DND-41 (cell line): ENCODE measurements around the gene OPCML.

Experiments
- ATAC-seq: fragments of 200-7000 bp; cut with Tn5 transposase; 3 replicates; pipeline ENCODE4 v1.9.1; 2021; ENCODE audit warnings: low read depth; ENCODE audit not compliant: insufficient read depth
- DNase-seq: peaks from one replicate; pipeline ENCODE4 v3.0.0-alpha.2; 2020
- H2AFZ ChIP-seq: 2 replicates; pipeline ENCODE4 v1.6.0; 2012; ENCODE audit warnings: low read depth, low read length
- H3K27ac ChIP-seq: 2 replicates; pipeline ENCODE4 v1.5.1; 2012; ENCODE audit warnings: low read length, inconsistent platforms
- H3K27me3 ChIP-seq: fragments of 200-600 bp; sonication (generic); 2 replicates; pipeline ENCODE4 v1.6.0; 2012; ENCODE audit warnings: low read length, mild to moderate bottlenecking, inconsistent platforms; ENCODE audit not compliant: insufficient read depth, poor library complexity
- H3K36me3 ChIP-seq: 2 replicates; pipeline ENCODE4 v1.5.1; 2012; ENCODE audit warnings: low read length, inconsistent platforms; ENCODE audit not compliant: insufficient read depth
- H3K4me1 ChIP-seq: 2 replicates; pipeline ENCODE4 v1.5.1; 2012; ENCODE audit warnings: mild to moderate bottlenecking, low read length; ENCODE audit not compliant: insufficient read depth
- H3K4me2 ChIP-seq: 2 replicates; pipeline ENCODE4 v1.6.0; 2012; ENCODE audit warnings: mild to moderate bottlenecking, moderate library complexity, low read length, inconsistent platforms; ENCODE audit not compliant: insufficient read depth
- H3K4me3 ChIP-seq, 2 experiments: fragments of 200-600 bp in 1 of 2; shearing (Covaris generic) in 1 of 2; 2 replicates each; pipeline ENCODE4 v1.5.1; 2012 to 2016; ENCODE audit warnings: inconsistent platforms in 2 of 2, low read length in 2 of 2, mild to moderate bottlenecking in 2 of 2, low read depth in 1 of 2, moderate library complexity in 1 of 2
- H3K79me2 ChIP-seq: 2 replicates; pipeline ENCODE4 v1.6.0; 2012; ENCODE audit warnings: low read length, inconsistent platforms; ENCODE audit not compliant: insufficient read depth
- H3K9ac ChIP-seq: 2 replicates; pipeline ENCODE4 v1.6.0; 2012; ENCODE audit warnings: low read depth, mild to moderate bottlenecking, inconsistent platforms, low read length, moderate library complexity
- H3K9me3 ChIP-seq: 2 replicates; pipeline ENCODE4 v1.5.1; 2012; ENCODE audit warnings: low read length, moderate library complexity, mild to moderate bottlenecking, inconsistent platforms; ENCODE audit not compliant: insufficient read depth, severe bottlenecking
- H4K20me1 ChIP-seq: 2 replicates; pipeline ENCODE4 v1.6.0; 2012; ENCODE audit warnings: low read length; ENCODE audit not compliant: insufficient read depth
- EZH2 ChIP-seq: IDR thresholded peaks from 3 replicates; pipeline ENCODE4 v1.6.1; 2012; ENCODE audit warnings: borderline replicate concordance, low read depth, mild to moderate bottlenecking, moderate library complexity, low read length, inconsistent platforms; ENCODE audit not compliant: severe bottlenecking
- TF ChIP-seq, protein P1 (sequence below): IDR thresholded peaks from 2 replicates; pipeline ENCODE4 v1.5.1; 2012; ENCODE audit warnings: borderline replicate concordance, low read length, moderate library complexity, mild to moderate bottlenecking; ENCODE audit not compliant: poor library complexity, severe bottlenecking; ENCODE audit errors: extremely low read depth

OPCML gene

DNA sequence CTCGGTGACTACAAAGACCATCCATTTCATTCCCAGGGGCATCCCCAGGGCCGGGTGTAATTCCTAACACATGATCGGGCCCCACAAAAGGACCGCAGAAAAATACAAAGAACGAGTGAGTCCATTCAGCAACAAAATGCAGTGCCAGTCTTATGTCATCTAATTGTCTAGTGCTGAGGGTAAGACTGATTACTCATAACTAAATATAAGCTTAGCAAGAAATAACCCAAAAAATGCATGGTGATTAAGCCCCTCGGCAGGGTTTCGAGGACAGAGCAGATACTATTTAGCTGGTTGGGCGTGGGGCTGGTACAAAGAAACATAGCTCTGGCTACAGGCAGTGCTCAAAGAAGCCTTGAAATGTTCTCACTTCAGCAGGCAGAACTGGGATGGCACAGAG lies 1078.9 kb downstream of the OPCML start:
- H3K4me1 ChIP-seq = no peaks in the 10 kb centered on the region
- H3K36me3 ChIP-seq = no peaks in the 10 kb centered on the region
- no peak overlapping the region for H3K27ac ChIP-seq
- DNase-seq (no peak), ATAC-seq (no peak)
- no peaks in the 10 kb centered on the region for H3K79me2 ChIP-seq
- H4K20me1 ChIP-seq = no peaks in the 10 kb centered on the region
- no peaks in the 10 kb centered on the region for H3K9me3 ChIP-seq
- H3K9ac ChIP-seq = no peak overlapping the region
- H3K4me3 ChIP-seq = no peak overlapping the region
- H3K27me3 ChIP-seq = no peaks in the 10 kb centered on the region
- TF ChIP-seq, protein P1, sequence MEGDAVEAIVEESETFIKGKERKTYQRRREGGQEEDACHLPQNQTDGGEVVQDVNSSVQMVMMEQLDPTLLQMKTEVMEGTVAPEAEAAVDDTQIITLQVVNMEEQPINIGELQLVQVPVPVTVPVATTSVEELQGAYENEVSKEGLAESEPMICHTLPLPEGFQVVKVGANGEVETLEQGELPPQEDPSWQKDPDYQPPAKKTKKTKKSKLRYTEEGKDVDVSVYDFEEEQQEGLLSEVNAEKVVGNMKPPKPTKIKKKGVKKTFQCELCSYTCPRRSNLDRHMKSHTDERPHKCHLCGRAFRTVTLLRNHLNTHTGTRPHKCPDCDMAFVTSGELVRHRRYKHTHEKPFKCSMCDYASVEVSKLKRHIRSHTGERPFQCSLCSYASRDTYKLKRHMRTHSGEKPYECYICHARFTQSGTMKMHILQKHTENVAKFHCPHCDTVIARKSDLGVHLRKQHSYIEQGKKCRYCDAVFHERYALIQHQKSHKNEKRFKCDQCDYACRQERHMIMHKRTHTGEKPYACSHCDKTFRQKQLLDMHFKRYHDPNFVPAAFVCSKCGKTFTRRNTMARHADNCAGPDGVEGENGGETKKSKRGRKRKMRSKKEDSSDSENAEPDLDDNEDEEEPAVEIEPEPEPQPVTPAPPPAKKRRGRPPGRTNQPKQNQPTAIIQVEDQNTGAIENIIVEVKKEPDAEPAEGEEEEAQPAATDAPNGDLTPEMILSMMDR = no peak
- no peak for TF ChIP-seq EZH2
- H3K4me2 ChIP-seq = no peak overlapping the region
- H2AFZ ChIP-seq = no peak overlapping the region

DNA sequence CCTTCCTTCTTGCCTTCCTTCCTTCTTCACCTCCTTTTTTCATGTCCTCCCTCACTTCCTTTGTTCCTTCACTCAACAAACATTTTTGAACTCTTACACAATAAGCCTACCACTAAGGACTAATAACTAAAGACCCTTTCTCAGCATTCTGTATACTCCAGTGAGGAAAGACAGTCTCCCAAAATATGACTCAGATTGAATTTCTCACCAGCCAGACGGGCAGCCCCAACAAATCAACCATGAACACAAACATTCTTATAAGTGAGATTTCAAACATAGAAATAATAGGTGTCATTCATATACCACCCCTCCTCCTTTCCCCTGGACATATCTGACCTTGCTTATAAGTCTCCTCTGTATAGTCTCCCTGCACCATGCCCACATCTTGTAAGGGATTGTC lies 1079.7 kb downstream of the OPCML start:
- Histone ChIP-seq H3K4me1 (no peaks in the 10 kb centered on the region), H3K36me3 (no peaks in the 10 kb centered on the region), H3K9ac (no peak overlapping the region), H3K27me3 (no peaks in the 10 kb centered on the region), H2AFZ (no peak overlapping the region), H3K4me2 (no peak overlapping the region), H3K4me3 (no peak overlapping the region), H3K9me3 (no peaks in the 10 kb centered on the region), H3K79me2 (no peaks in the 10 kb centered on the region), H4K20me1 (no peaks in the 10 kb centered on the region), H3K27ac (no peak overlapping the region)
- DNase-seq (no peak), ATAC-seq (no peak)
- TF ChIP-seq, protein P1 = no peak
- TF ChIP-seq EZH2 = no peak

DNA sequence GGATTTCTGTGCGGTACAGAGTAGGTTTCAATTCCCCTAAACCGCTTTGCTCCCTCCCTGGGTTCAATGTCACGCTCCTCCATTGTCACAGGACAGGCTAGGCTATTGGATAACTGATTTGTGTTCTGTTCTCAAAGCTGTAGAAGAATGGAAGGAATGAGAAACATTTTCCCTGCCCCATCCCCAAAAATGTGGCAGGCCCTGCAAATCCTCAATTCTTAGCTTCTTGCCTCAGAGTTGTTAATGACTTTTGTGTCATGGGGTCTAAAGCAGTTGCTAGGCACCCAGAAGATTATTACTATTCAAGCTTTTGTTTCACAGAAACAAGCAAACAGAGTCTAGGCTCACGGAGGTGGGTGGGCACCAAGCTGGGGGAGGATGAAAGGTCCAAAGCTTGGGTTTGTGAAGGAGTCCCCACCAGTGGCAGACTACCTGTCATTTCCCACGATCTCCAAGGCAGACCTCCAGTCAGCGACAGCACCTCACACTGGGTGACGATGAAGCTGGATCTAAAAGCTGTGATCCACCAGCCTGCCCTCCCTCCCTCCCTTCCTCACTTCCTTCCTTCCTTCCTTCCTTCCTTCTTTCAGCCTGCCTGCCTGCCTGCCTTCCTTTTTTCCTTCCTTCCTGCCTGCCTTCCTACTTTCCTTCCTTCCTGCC lies 1080.2 kb downstream of the OPCML start:
- Histone ChIP-seq H3K27me3 (no peaks in the 10 kb centered on the region), H3K4me1 (no peaks in the 10 kb centered on the region), H3K27ac (no peak overlapping the region), H3K9me3 (no peaks in the 10 kb centered on the region), H3K79me2 (no peaks in the 10 kb centered on the region), H3K36me3 (no peaks in the 10 kb centered on the region), H2AFZ (no peak overlapping the region), H3K9ac (no peak overlapping the region), H3K4me2 (no peak overlapping the region), H4K20me1 (no peaks in the 10 kb centered on the region), H3K4me3 (no peak overlapping the region)
- no peak for DNase-seq
- ATAC-seq = no peak
- TF ChIP-seq, protein P1 = no peak
- TF ChIP-seq EZH2 = no peak
